ENCODE measurements around the gene FGF22. TPM values are rescaled to one million over a fixed set of nuclear protein-coding genes. Genes with fewer than 3 reads are reported as not detected.

FGF22 gene
- total RNA-seq, 4 donors from 2014 or later: 0.67 to 4.7 (median 1.2) TPM

DNA sequence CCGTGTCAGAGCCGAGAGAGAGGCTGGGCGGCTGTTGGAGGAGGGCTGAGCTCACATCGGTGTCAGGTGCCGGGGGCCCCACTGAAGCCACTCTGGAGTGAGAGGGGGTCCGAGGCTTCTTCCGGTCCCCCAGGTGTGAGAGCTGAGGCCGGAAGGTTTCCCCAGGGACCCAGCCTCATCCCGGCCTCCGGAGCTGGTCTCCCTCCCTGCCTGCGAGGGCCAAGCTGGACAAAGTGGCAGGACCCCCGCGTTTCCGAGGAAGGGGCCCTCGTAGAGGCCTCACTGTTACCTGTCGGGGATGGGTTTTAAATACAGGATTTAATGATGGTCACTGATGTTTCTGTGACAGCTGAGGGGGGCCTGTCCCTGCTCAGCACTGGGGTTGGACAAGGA is 43.4 kb upstream of the FGF22 start:
- Histone ChIP-seq H3K4me3 (no peak overlapping the region), H3K27me3 (peaks cover 66% of the 10 kb centered on the region), H3K4me1 (peaks cover 0 to 4% (median 0%) of the 10 kb centered on the region in 3 donors), H3K36me3 (no peaks in the 10 kb centered on the region), H3K9me3 (no peaks in the 10 kb centered on the region), H3K27ac (no peak overlapping the region)
- ATAC-seq: no peak
- TF ChIP-seq CTCF (IDR thresholded peaks at IDR 0.05) (no peak), POLR2A (IDR thresholded peaks at IDR 0.05) (no peak), POLR2AphosphoS5 (IDR thresholded peaks at IDR 0.05) (no peak), EP300 (IDR thresholded peaks at IDR 0.05) (no peak)
- no CpG with 5 or more reads among the region's 16 CpGs for WGBS, 2 donors (ENCODE audit: low coverage in 1 of 2)

- WGBS, 2 donors (ENCODE audit: low coverage in 1 of 2): 57 to 75% methylated on average over 6 to 8 of the region's 18 CpGs
- ATAC-seq: no peak
These were observed 42.0 kb upstream of the FGF22 start for GRCh38 chr19:597406-598315.

GRCh38 chr19:601310-601709 is 38.4 kb upstream of the FGF22 start:
- Histone ChIP-seq H3K4me3 (no peak overlapping the region), H3K9me3 (no peaks in the 10 kb centered on the region), H3K4me1 (no peaks in the 10 kb centered on the region), H3K36me3 (no peaks in the 10 kb centered on the region), H3K27me3 (peaks cover 22% of the 10 kb centered on the region), H3K27ac (no peak overlapping the region)
- WGBS, 2 donors (ENCODE audit: low coverage in 1 of 2): 82 to 86% methylated on average over 7 to 27 of the region's 28 CpGs
- TF ChIP-seq POLR2AphosphoS5 (IDR thresholded peaks at IDR 0.05) (no peak), POLR2A (IDR thresholded peaks at IDR 0.05) (no peak), CTCF (IDR thresholded peaks at IDR 0.05) (no peak), EP300 (IDR thresholded peaks at IDR 0.05) (no peak)
- no peak for ATAC-seq

More at GRCh38 chr19:597406-598315, 42.0 kb upstream of the FGF22 start:
- no peaks in the 10 kb centered on the region for H3K4me1 ChIP-seq
- H3K36me3 ChIP-seq: no peaks in the 10 kb centered on the region
- no peaks in the 10 kb centered on the region for H3K9me3 ChIP-seq
- H3K27me3 ChIP-seq: peaks cover 52% of the 10 kb centered on the region
- H3K27ac ChIP-seq: no peak overlapping the region
- no peak overlapping the region for H3K4me3 ChIP-seq
- TF ChIP-seq EP300 (IDR thresholded peaks at IDR 0.05): no peak
- no peak for TF ChIP-seq POLR2AphosphoS5 (IDR thresholded peaks at IDR 0.05)
- no peak for TF ChIP-seq CTCF (IDR thresholded peaks at IDR 0.05)
- TF ChIP-seq POLR2A (IDR thresholded peaks at IDR 0.05): no peak

GRCh38 chr19:601790-602189 is 37.9 kb upstream of the FGF22 start:
- Histone ChIP-seq H3K4me1 (no peaks in the 10 kb centered on the region), H3K27me3 (peaks cover 17% of the 10 kb centered on the region), H3K9me3 (no peaks in the 10 kb centered on the region), H3K4me3 (no peak overlapping the region), H3K36me3 (no peaks in the 10 kb centered on the region), H3K27ac (no peak overlapping the region)
- TF ChIP-seq POLR2A (IDR thresholded peaks at IDR 0.05) (no peak), CTCF (IDR thresholded peaks at IDR 0.05) (no peak), EP300 (IDR thresholded peaks at IDR 0.05) (no peak), POLR2AphosphoS5 (IDR thresholded peaks at IDR 0.05) (no peak)
- WGBS, 2 donors (ENCODE audit: low coverage in 1 of 2): 79 to 91% methylated on average over 13 of the region's 25 CpGs
- no peak for ATAC-seq
